HG03280 (cell line): ENCODE data around the gene ANKRD2.
"Not testable (repeated sequence)": the region's sequence is repeated elsewhere in the genome, so short reads cannot be mapped to it uniquely, and the experiment has no call there.

Experiments
- ATAC-seq: cut with Tn5 transposase; IDR thresholded peaks from one replicate; pipeline ENCODE4 v1.9.1; 2021; ENCODE audit warnings: mild to moderate bottlenecking, moderate library complexity; ENCODE audit not compliant: unreplicated experiment

The ANKRD2 gene

DNA sequence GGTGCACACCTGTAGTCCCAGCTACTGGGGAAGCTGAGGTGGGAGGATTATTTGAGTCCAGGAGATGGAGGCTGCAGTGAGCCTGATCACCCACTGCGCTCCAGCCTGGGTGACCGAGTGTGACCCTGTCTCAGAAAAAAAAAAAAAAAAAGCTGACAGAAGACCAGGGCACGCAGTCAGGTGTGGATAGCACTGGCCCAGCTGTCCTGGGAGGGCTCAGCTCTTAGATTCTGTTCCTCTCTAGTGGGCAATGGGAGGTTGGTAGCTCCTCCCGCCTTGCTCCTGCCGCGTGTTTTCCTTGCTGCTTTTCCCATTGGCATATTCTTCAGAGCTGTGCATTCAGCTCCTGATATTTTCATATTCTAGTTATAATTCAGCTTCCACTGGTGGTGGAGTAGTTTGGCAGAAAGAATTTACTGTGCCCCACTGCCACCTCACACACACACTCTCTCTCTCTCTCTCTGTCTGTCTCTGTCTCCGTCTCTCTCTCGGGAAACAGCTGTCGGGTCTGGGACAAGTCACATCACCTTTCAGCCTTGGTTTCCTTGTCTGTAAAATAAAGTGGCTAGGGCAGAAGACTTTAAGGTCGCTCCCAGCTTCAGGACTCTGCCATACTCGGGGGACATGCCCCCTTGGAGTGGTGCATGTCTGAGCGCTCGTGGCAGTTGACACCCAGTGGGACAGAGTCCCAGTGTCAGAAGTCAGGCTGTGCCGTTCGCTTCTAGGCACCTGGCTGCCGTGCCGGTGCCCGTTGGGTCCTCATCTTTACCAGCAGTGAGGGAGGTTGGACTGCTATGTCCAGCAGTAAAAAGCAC, 25.9 kb upstream of the ANKRD2 start:
- ATAC-seq: no peak

DNA sequence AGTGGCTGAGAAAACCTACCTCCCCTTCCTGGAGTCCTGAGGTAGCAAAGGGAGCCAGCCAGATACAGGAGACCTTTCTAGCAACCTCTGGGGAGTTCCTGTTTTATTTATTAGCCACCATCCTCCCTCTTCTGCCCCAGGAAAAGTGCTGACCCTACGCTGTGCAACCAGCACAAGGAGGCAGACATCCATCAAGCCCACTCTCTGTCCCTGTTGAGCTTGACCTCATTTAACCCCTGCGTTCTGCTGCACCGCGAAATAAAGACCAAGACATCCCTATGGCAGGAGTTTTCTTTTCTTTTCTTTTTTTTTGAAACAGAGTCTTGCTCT, 25.3 kb upstream of the ANKRD2 start:
- no peak for ATAC-seq

- ATAC-seq: no peak
Measured at GRCh38 chr10:97547962-97548361, 24.6 kb upstream of the ANKRD2 start.

- ATAC-seq: no peak
Measured at GRCh38 chr10:97548828-97549455, 23.6 kb upstream of the ANKRD2 start.

DNA sequence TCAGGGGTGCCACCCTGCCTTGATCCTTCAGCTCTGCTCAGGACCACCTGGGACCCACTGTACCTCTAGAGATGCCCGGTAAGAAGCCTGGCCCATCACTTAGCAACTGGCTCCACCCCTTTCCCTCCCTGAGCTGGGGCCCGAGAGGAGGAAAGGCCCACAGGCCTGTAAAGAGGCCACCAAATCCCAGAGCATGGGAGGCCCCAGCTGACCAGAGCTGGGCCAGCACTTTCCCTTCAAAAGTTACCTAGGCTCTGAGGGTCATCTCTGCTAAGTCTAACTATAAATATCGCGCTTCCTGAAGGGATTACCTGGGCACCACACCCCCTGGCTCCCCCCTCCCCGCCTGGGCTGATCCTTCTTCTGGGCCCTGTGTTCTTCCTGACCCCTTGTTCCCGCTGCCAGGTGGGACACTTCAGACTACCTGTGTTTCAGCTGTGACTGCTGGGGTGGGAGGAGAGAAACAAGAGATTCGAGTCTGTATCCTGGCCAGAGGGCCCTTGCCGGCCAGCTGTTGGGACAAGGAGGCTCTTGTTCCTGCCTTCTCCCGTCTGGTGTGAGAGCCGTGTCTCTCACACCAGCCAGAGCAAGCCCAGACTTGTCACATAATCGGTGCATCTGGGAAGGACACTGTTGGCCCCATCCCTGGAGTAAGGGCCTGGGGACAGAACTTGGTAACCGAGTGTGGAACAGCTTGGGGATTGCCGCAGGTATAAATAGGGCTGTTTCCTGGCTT, 22.8 kb upstream of the ANKRD2 start:
- ATAC-seq: no peak

DNA sequence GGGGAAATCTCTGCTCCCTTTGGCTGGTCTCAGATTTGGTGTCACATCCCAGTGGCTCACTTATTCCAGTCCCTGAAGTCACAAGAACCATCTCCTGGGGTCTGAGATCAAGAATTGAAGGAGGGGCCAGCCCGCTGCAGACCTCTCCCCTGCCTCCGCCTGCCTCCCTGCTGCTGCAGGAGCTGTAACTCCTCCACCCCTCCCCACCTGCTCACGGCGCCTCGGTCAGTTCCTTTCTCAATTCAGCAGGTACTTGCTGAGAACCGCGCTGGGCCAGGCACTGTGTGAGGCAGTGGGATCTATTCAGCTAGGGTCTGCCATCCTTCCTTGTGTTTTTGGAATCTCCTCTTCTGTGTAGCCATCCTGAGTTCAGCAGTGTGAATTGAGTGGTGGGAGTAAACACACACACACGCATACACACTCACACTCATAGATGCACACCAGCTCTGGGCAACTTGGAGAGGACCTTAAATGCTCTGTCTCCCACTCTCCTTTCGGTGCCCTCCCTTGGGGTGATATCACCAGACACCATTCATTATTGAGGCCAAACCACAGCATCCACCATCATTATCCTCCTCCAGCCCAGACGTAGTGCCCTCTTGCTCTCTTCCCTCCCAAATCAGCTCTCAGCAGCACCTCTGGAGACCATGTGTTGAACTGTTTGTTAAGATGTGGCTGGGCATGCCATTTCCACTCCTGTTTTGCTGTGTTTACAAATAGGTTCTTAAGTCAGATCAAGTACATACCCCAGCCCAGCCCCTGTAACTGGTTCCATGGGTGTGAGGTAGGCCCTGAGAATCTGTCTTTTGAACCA, 22.0 kb upstream of the ANKRD2 start:
- ATAC-seq: no peak

- no peak for ATAC-seq
Measured at GRCh38 chr10:97551271-97551670, 21.3 kb upstream of the ANKRD2 start.

GRCh38 chr10:97553575-97554031, 19.0 kb upstream of the ANKRD2 start:
- ATAC-seq: peak; percentile 83

- not testable (repeated sequence) for ATAC-seq
Measured at GRCh38 chr10:97554336-97554735, 18.2 kb upstream of the ANKRD2 start.

- not testable (repeated sequence) for ATAC-seq
Measured at GRCh38 chr10:97555541-97555940, 17.0 kb upstream of the ANKRD2 start.

GRCh38 chr10:97560731-97561381, 11.7 kb upstream of the ANKRD2 start:
- ATAC-seq: not testable (repeated sequence)

- ATAC-seq: not testable (repeated sequence)
Measured at GRCh38 chr10:97561386-97562077, 11.0 kb upstream of the ANKRD2 start.

GRCh38 chr10:97562329-97562728, 10.2 kb upstream of the ANKRD2 start:
- ATAC-seq: not testable (repeated sequence)

DNA sequence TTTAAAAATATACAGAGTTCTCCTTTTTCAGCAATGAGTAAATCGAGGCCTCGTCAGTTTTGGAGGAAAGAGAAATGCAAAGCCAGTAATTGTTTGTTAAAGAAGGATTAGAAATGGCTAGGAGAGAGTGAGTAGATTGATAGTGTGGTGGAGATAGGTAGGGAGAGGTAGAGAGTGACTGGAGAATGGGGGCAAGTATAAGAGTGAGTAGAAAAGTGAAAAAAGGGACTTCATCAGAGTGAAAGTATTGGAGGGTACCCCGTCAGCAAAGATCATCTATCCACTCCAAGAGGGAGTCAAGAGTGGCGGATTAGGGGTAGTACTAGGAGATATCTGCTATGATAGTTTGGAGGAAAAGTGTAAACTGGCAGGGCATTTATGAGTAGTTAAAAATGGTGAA, 9.2 kb upstream of the ANKRD2 start:
- no peak for ATAC-seq

- ATAC-seq: no peak
Measured at GRCh38 chr10:97564776-97565175, 7.8 kb upstream of the ANKRD2 start.

DNA sequence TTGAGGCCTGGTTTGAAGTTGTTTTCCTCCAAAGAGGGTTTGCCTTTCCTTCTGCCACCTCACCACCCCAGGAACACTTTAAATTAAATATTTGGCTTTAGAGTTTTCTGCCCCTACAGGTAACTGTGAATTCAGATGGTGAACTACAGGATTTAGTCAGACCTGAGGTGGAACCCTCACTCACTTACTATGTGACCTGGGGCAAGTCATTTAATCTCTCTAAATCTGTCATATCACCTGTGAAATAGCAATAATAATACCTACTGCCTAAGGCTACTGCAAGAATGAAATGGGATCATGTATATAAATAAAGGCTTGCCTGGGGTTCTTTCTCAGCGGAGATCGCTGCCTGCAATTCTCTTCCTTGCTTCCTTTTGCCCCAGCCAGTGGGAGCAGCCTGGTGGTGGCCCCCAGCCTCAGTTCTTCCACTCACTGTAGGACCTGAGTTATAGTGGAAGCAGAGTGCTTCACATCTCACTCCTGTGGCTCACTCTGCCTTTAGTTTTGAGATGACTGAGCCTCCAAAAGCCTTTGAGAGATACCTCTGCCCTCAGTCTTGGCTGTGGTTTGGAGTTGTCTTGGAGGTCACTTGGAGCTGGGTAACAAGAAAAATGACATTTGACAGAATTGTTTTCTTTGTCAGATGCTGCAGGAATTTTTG, 6.1 kb upstream of the ANKRD2 start:
- ATAC-seq: no peak

- ATAC-seq: no peak
Measured at GRCh38 chr10:97567891-97568290, 4.7 kb upstream of the ANKRD2 start.

GRCh38 chr10:97570146-97570788, 2.3 kb upstream of the ANKRD2 start:
- no peak for ATAC-seq
